HuH-7 (cell line): Measurements from ENCODE around the gene RAPGEF6.
A peak's percentile ranks its signal among the peaks of the same experiment; 100 is the strongest.
"Not testable (repeated sequence)": the region's sequence is repeated elsewhere in the genome, so short reads cannot be mapped to it uniquely, and the experiment has no call there.

ENCODE experiments used
- DNase-seq: peaks from one replicate; pipeline ENCODE4 v3.0.0; 2011; ENCODE audit warnings: low spot score

Gene RAPGEF6

GRCh38 chr5:131384616-131385214, 250.3 kb downstream of the RAPGEF6 start:
- no peak for DNase-seq

GRCh38 chr5:131384173-131384572, 250.9 kb downstream of the RAPGEF6 start:
- DNase-seq = no peak

DNA sequence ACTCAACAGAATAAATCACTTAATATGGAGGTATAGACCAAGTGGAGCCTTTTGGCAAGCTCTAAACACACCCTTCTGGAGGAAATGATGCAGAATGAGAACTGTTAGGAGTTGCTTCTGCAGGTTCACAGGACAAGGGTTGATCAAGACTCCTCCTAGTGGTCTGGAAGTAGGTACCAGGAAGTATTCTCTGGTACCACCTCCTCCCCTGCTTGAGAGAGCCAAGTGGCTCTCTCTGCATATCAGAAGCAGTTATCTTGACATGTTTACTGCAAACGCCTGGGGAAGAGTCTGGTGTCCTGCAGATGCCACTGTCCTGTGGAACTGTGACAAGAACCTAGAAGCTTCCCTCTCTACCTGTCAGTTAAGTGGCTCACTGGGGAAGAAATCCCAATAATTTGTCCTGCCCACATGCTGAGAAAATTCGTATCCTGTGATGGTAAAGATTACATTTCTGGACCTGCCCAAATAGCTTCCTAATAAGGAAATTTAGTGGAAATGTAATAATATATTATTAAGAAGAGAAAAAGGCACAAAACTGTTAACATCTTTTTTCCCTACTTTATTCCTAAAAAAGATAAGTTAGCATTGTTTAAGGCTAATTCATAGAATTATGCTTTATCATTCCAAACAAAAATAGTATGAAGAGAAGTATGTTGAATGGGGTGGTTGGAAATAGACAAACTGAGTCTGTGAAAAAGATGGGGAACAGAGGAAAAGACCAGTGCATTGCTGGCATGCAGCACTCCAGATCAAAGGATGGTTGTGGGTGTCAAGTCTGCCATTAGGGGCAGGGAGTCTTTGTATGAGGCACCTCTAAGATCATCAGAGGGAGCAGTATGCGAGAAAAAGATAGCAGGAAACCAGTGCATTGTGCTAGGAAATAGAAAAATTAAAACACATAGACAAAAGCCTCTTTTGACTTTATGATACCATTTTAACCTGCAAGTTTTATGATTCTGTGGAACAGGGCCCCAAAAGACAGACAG, 252.3 kb downstream of the RAPGEF6 start:
- DNase-seq = peak; percentile 36

DNA sequence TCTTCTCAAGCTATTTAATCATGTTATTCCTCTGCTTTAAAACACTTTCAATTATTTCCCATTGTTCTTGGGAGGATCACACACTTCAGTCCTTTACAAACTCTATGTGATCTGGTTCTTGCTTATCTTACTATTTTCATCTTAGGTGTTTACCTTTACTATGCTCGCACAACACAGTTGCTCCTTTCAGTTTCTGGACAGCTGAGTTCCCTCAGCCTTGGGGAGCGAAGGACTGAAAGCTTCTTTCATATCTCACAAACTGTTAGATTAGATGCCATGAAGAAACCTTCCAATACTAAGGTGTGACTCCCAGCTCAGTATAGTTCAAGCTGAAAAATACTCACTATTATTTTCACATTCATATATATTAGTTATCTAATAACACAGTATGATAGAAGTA, 253.3 kb downstream of the RAPGEF6 start:
- DNase-seq = no peak

DNA sequence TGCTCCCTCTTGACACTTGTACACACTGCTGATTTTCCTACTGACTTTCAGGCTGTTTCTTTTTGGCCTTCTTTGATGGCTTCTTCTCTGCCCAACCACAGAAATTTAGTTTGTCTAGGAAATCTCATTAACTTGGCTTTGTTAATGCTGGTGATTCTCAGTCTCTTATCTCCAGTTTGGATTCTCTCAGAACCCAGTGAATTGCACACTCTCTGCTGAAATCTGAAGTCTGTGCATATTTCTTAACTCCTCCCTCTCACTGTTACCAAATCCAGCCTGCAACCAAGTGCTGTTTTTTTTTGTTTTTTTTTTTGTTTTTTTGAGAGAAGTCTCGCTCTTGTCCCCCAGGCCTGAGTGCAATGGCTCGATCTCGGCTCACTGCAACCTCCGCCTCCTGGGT, 254.0 kb downstream of the RAPGEF6 start:
- DNase-seq = no peak

DNA sequence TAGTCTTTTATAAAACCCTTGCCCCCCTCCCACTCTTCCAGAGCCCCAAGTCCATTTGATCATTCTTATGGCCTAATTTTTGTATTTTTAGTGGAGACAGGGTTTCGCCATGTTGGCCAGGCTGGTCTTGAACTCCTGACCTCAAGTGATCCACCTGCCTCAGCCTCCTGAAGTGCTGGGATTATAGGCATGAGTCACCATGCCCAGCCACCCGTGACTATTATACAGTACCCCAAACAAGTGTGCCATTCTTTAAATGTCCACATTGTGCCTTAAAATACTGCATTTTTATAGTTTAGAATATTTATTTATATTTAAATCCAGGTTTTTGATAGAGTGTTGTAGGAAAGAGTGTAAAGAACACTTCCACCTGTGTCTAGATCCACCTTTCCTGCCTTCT, 254.8 kb downstream of the RAPGEF6 start:
- DNase-seq = not testable (repeated sequence)

GRCh38 chr5:131379723-131380122, 255.3 kb downstream of the RAPGEF6 start:
- no peak for DNase-seq

DNA sequence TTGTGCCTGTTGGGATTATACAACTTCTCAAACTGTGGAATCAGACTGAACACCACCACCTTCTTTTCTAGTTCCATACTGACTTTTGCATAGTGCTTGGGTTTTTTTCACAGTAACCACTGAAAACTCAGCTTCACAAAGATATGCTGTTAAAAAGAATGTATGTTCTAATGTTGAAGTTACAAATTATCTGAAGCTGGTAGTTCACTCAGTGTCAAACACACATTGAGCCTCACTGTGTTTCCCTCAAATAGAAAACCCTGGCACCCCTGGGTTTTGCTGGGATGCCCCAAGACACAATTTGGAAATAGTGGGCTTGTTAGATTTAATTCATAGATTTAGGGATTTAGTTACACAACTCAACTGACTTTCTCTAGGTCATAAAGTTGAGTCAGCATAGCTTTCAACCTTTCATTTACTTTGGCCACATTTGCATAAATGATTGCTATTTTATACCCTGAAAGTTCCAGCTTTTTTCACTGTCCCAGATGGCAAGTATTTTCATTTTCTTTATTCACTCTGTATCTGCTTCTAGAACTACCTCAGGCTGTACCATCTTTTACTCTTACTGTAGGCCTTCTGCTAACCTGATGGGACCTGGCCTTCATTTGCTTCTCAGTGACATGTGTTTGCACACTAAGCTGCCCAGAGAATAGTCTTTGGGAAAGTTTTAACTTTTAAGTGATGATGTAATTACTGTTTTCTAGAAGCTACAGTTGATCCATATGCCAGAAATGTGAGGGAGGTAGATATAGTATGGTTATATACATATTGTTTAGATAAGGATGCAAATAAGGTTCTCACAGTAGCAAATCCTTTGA, 256.1 kb downstream of the RAPGEF6 start:
- DNase-seq = no peak

- DNase-seq = no peak
Measured at GRCh38 chr5:131377785-131378325, 257.2 kb downstream of the RAPGEF6 start.

DNA sequence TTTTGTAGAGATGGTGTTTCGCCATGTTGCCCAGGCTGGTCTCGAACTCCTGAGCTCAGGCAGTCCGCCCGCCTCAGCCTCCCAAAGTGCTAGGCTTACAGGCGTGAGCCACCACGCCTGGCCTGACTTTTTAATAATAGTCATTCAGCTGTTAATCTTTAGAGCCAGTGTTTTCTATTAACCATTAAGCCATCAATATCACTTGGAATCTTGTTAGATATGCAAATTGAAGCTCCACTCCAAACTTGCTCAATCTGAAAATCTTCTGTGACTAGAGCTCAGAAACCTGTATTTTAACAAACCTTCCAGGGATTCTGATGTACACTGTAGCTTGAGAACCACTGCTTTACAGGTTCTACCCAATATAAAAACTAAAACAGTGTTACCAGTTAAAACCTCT, 257.7 kb downstream of the RAPGEF6 start:
- DNase-seq = no peak

DNA sequence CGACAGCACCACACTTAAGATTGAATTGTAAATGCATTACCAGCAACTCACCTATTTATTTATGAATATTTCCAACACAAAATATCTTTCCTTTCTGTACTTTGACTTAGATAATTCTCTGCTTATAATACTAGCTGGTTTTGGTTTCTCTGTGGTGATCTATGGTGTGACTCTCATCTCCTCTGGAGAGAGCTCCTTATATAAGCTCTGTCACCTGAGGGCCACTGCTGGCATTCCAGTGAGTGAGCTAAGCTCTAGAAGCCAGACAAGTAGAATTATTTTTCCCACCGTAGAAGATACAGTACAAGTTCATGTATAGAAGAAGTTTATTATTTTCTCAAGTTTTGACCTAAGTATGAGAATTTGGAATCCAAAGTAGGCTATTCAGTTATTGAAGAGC, 259.7 kb downstream of the RAPGEF6 start:
- no peak for DNase-seq
